GM12865 (cell line): ENCODE results near the gene PCNX1.
"Not testable (repeated sequence)": the region's sequence is repeated elsewhere in the genome, so short reads cannot be mapped to it uniquely, and the experiment has no call there.

Source experiments
- DNase-seq: peaks from one replicate; pipeline ENCODE4 v3.0.0; 2010; ENCODE audit warnings: low read depth
- H3K4me3 ChIP-seq: 2 replicates; pipeline ENCODE4 v1.5.1; 2011; ENCODE audit warnings: mild to moderate bottlenecking, low read depth, low read length, control low read depth
- TF ChIP-seq, protein P1 (sequence below): IDR thresholded peaks from 2 replicates; pipeline ENCODE4 v1.5.1; 2011; ENCODE audit warnings: low read length, control low read depth, low read depth, inconsistent platforms; ENCODE audit not compliant: insufficient read depth; ENCODE audit errors: missing control alignments

PCNX1 gene

DNA sequence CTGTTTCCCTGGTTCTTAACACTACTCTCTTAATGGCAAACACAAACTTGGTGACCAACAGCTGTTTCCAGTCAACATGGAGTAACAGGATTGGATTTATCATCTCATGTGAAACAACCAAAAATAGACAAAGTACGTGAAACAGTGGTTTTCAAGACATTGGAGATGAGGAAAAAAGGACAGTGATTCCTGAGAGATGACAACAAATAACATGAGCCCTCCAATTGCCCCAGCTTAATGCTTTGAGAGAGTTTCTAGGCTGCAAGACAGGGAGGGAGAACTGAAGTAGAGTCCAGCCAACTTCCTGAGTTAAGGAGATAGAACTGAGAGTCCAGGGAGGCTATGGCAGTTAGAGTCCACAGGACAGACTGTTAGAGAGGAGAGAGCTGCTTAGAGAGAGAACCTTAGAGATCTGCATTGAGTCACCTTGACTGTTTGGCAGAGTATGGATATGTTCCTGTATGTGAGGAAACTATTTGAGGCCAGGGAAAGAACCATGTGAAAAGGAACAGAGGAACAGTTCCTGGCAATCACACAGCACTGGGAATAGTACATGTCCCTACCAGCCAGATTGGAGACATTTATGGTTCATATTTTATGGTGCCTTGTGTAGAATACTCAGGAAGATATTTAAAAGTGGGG lies 106.4 kb downstream of the PCNX1 start:
- H3K4me3 ChIP-seq, result no peak overlapping the region
- TF ChIP-seq, protein P1, sequence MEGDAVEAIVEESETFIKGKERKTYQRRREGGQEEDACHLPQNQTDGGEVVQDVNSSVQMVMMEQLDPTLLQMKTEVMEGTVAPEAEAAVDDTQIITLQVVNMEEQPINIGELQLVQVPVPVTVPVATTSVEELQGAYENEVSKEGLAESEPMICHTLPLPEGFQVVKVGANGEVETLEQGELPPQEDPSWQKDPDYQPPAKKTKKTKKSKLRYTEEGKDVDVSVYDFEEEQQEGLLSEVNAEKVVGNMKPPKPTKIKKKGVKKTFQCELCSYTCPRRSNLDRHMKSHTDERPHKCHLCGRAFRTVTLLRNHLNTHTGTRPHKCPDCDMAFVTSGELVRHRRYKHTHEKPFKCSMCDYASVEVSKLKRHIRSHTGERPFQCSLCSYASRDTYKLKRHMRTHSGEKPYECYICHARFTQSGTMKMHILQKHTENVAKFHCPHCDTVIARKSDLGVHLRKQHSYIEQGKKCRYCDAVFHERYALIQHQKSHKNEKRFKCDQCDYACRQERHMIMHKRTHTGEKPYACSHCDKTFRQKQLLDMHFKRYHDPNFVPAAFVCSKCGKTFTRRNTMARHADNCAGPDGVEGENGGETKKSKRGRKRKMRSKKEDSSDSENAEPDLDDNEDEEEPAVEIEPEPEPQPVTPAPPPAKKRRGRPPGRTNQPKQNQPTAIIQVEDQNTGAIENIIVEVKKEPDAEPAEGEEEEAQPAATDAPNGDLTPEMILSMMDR, result no peak
- DNase-seq, result no peak

DNA sequence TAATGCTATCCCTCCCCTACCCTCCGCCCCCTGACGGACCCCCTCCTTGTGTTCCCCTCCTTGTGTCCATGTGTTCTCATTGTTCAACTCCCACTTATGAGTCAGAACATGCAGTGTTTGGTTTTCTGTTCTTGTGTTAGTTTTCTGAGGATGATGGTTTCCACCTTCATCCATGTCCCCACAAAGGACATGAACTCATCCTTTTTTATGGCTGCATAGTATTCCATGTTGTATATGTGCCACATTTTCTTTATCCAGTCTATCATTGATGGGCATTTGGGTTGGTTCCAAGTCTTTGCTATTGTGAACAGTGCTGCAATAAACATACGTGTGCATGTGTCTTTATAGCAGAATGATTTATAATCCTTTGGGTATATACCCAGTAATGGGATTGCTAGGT lies 112.7 kb downstream of the PCNX1 start:
- DNase-seq, H3K4me3 ChIP-seq: not testable (repeated sequence)

DNA sequence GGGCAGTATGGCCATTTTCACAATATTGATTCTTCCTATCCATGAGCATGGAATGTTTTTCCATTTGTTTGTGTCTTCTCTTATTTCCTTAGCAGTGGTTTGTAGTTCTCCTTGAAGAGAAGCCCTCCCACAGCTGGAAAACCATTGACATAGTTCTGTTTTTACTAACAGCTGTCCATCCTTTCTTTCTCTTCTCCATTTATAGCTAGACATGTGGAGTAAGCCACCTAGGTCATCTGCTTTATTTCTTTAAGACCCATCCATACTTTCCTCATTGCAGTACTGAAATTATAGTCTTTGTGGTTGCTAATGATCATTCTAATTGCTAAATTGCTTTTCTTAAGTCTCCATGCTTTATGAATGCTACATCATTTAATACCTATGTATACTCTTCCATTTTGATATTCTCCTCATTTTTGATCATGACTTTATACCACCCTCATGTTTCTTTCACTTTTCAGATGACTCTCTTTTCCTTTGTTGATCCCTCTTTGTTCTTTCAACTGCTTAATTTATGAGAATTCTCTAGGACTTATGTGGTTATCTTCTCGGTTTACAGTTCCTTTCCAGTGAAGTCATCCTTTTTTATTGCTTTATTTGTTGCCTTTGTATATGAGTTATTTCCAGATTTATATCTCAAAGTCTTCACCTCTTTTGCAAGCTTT lies 114.2 kb downstream of the PCNX1 start:
- no peak for DNase-seq
- TF ChIP-seq, protein P1, result no peak
- no peak overlapping the region for H3K4me3 ChIP-seq

DNA sequence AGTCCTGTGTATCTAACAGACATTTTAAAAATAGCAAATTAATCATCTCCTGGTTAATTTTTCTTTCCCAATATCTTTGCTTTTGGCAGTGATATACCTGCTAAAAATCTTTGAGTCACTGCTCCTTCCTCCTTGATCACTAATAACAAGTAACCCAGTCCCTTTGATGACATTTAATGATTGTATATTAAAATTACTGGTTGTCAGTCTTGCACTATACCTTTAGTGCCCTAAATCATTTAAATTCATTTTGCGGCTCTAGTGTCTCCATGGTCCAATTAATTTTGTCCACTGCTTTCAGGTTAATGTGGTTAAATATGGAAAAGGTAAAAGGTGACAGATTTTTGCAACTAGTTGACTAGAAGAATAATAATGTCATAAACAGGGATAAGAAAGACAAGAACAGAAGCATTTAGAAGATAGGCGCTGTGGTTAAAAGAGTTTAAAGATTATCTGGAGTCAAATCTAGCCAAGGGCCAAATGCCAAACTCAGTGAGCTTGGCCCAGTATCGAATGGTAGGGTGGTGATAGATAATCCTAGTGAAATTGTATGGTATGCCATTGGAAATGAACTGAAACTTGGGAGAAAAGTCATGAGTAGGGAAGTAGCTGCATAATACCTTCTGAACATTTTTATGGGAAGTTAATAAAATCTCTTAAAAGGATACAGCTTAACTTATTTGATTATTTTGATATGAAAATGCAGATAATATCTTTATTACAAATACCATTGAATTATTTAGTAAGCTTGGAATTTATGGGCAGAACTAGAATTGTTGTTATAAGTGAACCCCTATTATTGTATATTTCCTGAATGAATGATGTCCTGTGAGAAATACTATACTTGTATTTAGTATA lies 115.0 kb downstream of the PCNX1 start:
- DNase-seq, result no peak
- H3K4me3 ChIP-seq, result no peak overlapping the region
- TF ChIP-seq, protein P1, result no peak

DNA sequence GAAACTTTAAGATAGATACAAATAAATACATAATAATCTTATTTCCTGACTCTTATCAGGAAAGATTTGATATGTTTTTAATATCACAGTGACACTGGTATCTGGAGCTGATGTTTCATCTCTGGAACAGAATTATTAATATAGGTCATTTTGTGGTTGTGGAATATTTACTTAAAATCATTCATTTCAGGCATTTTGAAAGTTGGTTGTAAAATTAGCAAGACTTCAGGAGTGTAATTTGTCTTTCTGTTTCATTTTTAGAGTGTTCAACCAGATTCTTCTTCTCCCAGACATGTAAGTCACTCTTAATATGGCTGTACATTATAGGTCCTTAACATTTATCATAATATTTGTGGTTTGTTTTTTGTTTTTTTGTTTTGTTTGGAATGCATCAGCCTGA lies 115.7 kb downstream of the PCNX1 start:
- TF ChIP-seq, protein P1, result no peak
- peak; percentile 11 for DNase-seq
- no peak overlapping the region for H3K4me3 ChIP-seq

DNA sequence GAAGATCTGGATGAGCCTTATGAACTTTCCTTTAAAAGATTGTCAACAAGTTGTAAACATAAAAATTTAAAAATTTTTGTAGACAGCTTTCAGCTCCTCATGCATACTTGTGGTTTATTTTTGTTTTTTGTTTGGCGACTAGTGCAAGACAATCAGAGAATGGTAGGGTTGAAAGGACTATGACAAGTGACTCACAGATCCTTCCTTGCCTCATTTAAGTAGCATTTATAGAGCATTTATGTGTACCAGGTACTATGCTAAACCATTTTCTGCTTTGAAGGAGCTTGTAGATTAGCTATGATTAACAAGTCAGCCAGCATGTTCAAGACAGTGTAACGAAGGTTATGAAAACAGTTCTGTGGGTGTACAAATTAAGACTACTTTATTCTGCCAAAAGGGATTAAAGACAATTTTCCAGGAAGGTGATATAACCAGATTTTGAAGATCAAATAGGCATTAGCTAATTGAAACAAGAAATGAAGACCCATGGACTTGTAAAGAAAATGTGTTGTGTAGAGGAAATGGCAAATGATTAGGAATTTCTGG lies 122.0 kb downstream of the PCNX1 start:
- TF ChIP-seq, protein P1, result no peak
- no peak overlapping the region for H3K4me3 ChIP-seq
- DNase-seq, result no peak

DNA sequence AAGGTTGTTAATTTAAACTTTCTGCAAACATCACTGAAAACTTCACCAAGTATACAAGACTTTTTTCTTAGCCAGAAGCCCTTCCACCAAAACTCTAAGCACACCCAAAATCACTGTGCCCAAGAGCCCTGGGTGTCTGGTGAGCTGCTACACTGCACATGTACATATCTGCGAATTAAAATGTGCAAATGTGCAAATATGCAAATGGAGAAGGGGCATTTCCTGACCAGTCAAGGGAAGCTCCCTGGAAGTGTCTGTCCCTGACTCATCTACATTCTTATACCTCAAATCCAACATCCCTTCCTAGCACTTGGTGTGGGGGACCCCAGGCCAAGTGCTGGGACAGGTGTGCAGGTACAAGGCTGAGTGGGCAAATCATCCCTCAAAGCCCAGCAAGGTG lies 123.7 kb downstream of the PCNX1 start:
- H3K4me3 ChIP-seq, result no peak overlapping the region
- TF ChIP-seq, protein P1, result no peak
- DNase-seq, result no peak
